Subcutaneous abdominal adipose tissue (tissue), 5 donors: ENCODE data around the gene MGAT5.

Experiments used
- H3K27ac ChIP-seq: one replicate; pipeline ENCODE4 v1.7.0; 2013; ENCODE audit warnings: low read depth, mild to moderate bottlenecking, inconsistent platforms, low read length, moderate library complexity
- H3K27me3 ChIP-seq, 5 donors: one replicate each; pipeline ENCODE4 v1.7.0; 2013; ENCODE audit warnings: low read length in 5 of 5, inconsistent platforms in 1 of 5; ENCODE audit not compliant: control insufficient read depth in 5 of 5, insufficient read depth in 4 of 5
- H3K36me3 ChIP-seq, 5 donors: one replicate each; pipeline ENCODE4 v1.7.0; 2013; ENCODE audit warnings: low read length in 5 of 5; ENCODE audit not compliant: control insufficient read depth in 5 of 5, insufficient read depth in 5 of 5
- H3K4me1 ChIP-seq, 5 donors: one replicate each; pipeline ENCODE4 v1.7.0; 2013; ENCODE audit warnings: low read length in 5 of 5, mild to moderate bottlenecking in 3 of 5, moderate library complexity in 1 of 5; ENCODE audit not compliant: control insufficient read depth in 5 of 5, insufficient read depth in 5 of 5
- H3K4me3 ChIP-seq, 5 donors: one replicate each; pipeline ENCODE4 v1.7.0; 2013; ENCODE audit warnings: low read length in 5 of 5, low read depth in 1 of 5
- H3K9ac ChIP-seq, 5 donors: one replicate each; pipeline ENCODE4 v1.7.0; 2013; ENCODE audit warnings: low read length in 5 of 5, mild to moderate bottlenecking in 4 of 5, moderate library complexity in 3 of 5
- H3K9me3 ChIP-seq, 5 donors: one replicate each; pipeline ENCODE4 v1.7.0; 2013; ENCODE audit warnings: low read length in 5 of 5; ENCODE audit not compliant: control insufficient read depth in 5 of 5
- donor health status: healthy.
- donor health status: healthy.
- donor health status: healthy.
- donor health status: healthy.
- donor health status: healthy.

MGAT5 gene

DNA sequence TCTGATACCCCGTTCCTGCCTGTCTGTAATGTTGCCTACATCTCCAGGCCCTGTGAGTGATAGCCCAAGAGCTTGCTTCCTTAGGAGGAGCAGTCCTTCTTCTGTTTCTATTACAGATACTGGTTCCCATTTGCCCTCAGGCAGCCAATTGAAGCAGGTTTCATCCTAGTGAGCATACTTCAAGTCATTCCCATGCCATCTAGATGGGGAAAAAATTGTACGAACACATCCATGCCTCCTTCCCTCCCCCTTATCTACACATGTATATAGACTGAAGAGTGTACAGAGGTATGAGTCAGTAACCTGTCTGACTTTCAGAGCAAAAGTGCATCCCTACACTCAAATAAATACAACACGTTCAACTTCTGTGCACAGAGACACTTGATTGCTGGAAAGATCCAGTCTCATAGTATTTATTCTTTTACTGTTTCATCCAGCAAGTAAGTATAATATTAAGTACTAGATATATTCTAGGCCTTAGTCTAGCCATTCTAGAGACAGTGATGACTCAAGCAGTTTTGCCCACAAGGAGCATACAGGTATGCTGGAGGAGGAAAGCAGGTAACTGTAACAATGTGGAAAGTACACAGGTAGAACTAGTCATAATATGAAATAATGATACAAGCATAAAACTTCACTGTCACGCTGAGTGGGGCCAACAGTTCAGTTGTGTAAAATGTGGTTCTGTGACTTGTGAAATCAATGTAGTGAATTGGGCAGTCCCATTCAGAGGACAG lies 153.4 kb downstream of the MGAT5 start:
- Histone ChIP-seq H3K4me3 (no peak overlapping the region), H3K27ac (no peak overlapping the region), H3K9ac (no peak overlapping the region), H3K9me3 (no peaks in the 10 kb centered on the region), H3K36me3 (peaks cover 0 to 24% (median 5%) of the 10 kb centered on the region in 5 donors), H3K27me3 (no peaks in the 10 kb centered on the region), H3K4me1 (peaks cover 5 to 37% (median 13%) of the 10 kb centered on the region in 5 donors)

DNA sequence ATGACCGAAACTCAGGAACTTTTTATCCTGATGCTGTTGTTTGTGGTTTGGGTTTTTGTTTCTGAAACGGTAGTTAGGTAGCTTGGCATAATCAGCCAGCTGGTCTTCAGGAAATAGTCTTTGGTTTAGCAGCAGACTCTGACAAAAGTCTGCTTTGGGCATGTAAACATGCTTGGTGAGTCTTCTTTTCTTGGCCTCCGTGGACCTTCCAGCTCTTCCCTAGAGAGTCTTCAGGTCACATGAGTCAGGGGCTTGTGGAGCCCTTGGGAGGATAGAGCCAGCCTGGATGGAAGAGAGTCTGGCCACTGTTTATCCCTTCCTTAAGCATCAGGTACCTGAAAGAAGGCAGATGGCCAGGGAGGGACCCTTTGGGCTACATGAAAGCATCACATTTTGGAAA lies 154.5 kb downstream of the MGAT5 start:
- H3K36me3 ChIP-seq, result peaks cover 0 to 28% (median 5%) of the 10 kb centered on the region in 5 donors
- peaks cover 3 to 30% (median 6%) of the 10 kb centered on the region in 5 donors for H3K4me1 ChIP-seq
- H3K27ac ChIP-seq, result no peak overlapping the region
- no peaks in the 10 kb centered on the region for H3K27me3 ChIP-seq
- no peak overlapping the region for H3K4me3 ChIP-seq
- H3K9ac ChIP-seq, result no peak overlapping the region
- H3K9me3 ChIP-seq, result no peaks in the 10 kb centered on the region

DNA sequence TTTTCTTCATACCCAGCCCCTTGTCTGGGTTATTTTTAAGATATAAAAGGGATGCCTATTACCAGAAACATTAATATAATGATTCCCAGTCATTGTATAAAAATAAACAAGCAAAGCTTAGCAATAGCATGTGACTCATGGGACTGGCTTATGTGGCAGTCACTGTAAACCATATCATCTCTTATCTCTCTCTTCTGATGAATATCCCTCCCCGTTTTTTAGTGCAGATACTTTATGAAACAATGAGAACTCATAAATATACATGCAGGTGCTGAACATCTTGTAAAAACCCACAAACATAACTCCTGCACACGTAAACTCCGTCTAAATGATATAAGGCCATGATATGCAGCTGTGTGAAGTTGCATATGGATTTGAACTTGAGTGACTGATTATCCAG lies 154.9 kb downstream of the MGAT5 start:
- Histone ChIP-seq H3K4me1 (peaks cover 3 to 30% (median 6%) of the 10 kb centered on the region in 5 donors), H3K4me3 (no peak overlapping the region), H3K9me3 (no peaks in the 10 kb centered on the region), H3K27me3 (no peaks in the 10 kb centered on the region), H3K36me3 (peaks cover 0 to 26% (median 3%) of the 10 kb centered on the region in 5 donors), H3K27ac (no peak overlapping the region), H3K9ac (no peak overlapping the region)

DNA sequence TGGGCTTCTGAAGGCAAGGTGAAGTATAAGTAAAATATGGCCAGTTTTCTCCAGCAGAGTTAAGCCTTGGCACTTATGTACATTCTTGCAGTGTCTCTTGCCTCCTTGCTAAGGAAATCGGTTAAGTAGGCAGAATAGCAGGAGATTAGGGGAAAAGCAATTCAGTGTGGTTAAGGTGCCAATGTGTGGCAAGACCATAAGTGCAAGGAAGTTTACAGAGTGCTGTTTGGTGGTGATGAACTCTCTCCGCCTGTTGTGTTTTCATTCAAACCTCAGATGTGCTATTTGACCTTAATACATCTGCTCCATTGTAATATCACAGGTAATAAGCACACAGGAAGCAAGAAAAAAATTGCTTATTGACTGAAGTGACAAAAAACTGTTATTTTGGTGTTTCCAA lies 156.1 kb downstream of the MGAT5 start:
- no peak overlapping the region for H3K4me3 ChIP-seq
- H3K27me3 ChIP-seq, result no peaks in the 10 kb centered on the region
- no peak overlapping the region for H3K9ac ChIP-seq
- H3K9me3 ChIP-seq, result no peaks in the 10 kb centered on the region
- peaks cover 3 to 30% (median 6%) of the 10 kb centered on the region in 5 donors for H3K4me1 ChIP-seq
- no peak overlapping the region for H3K27ac ChIP-seq
- H3K36me3 ChIP-seq, result peaks cover 0 to 23% (median 3%) of the 10 kb centered on the region in 5 donors

DNA sequence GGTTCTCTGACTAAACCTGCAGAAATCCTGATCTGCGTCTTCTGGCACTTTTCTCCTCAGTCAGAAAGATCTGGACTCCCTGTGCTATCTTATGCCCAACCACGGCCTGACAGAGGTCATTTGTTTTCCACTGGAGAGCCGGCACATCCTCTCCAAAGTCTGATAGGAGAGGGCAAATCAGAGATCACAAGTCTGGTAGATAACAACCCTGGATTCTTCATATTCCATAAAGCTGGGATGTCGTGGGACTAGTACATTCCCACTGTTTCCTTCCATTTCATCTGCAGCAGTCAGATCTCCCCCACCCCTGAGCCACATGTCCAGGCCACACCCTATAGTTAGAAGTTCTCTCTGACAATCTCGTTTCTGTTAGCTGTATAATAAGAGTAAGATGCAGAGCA lies 157.0 kb downstream of the MGAT5 start:
- no peak overlapping the region for H3K27ac ChIP-seq
- H3K4me1 ChIP-seq, result peaks cover 3 to 24% (median 6%) of the 10 kb centered on the region in 5 donors
- no peaks in the 10 kb centered on the region for H3K27me3 ChIP-seq
- H3K36me3 ChIP-seq, result peaks cover 0 to 23% (median 3%) of the 10 kb centered on the region in 5 donors
- no peak overlapping the region for H3K9ac ChIP-seq
- no peak overlapping the region for H3K4me3 ChIP-seq
- no peaks in the 10 kb centered on the region for H3K9me3 ChIP-seq

DNA sequence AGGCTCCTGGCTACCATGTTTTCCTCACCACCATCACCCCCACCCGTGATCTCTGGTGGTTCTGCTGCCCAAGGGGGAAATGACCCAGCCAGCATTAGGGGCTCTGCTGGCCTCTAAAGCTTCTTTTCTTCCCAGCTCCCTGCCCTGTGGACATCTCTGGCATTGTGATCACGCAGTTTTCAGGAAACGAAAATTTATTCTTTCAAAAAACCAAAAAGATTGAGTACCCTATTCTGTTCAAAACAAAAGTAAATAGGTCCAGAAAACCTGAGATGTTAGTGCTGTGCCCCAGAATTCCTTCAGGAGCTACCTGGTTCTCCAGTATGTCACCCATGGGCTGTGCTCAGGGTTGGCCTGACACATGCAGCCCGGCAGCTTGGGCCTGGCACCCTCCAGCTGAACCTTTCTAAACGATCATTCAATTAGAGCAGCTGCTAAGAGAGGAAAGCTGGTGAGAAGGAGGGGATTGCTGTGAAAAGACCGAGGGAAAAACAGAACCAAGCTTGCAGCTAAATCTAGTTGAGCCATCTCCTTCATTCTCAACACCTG lies 157.5 kb downstream of the MGAT5 start:
- Histone ChIP-seq H3K9me3 (no peaks in the 10 kb centered on the region), H3K27ac (no peak overlapping the region), H3K36me3 (peaks cover 0 to 20% (median 3%) of the 10 kb centered on the region in 5 donors), H3K27me3 (no peaks in the 10 kb centered on the region), H3K4me3 (no peak overlapping the region), H3K9ac (no peak overlapping the region), H3K4me1 (peaks cover 3 to 20% (median 6%) of the 10 kb centered on the region in 5 donors)

DNA sequence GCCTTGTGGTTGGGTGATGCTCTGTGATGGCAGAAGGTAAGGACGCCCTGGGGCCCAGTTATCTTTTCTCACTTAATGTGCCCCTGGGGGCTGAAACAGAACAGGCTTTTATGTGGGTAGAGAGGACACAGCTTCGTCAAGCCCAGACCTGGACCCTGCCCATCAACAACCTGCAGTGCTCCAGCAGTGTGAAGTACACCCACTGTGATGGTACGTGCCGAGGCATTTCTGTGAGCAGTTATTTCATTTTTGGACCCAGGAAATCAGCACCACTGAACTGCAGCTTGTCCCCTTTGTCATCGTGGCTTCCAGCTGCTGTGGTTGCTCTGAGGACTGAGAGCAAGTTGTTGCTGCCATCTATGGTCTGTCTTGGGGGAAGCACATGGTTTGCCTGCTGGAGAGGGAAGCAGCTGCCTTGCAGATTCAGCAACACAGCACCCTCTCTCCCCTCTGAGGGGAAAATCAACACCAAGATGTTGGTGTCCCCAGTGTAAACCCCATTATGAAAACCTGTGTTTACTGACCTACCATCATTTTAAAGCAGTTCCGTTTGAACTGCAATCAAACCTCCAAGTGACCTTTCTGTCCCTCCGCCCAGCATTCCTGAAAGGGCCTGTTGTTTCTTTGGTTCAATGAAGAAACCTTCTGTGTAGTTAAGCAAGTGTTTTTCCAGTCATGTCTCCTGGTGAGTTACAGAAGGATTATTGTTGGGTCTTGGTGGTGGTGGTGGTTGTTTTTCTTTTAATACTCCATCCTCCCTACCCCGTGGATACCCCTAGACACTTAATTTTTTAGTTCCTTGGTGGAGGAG lies 158.2 kb downstream of the MGAT5 start:
- Histone ChIP-seq H3K27me3 (no peaks in the 10 kb centered on the region), H3K27ac (no peak overlapping the region), H3K4me1 (peaks cover 3 to 20% (median 6%) of the 10 kb centered on the region in 5 donors), H3K9me3 (no peaks in the 10 kb centered on the region), H3K4me3 (no peak overlapping the region), H3K36me3 (peaks cover 0 to 15% (median 2%) of the 10 kb centered on the region in 5 donors), H3K9ac (no peak overlapping the region)

DNA sequence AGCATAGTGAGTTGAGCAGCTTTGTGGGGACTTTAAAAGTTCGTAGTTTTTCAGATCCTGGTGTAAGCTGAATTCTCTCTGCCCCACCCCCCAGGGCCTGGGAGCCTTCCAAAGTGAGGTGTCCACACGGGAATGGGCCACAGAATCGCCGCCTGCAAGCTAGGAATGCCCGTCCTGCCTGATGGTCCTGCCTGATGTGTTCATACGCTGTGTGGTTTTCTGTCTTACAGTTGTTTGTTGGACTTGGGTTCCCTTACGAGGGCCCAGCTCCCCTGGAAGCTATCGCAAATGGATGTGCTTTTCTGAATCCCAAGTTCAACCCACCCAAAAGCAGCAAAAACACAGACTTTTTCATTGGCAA lies 158.7 kb downstream of the MGAT5 start:
- Histone ChIP-seq H3K9ac (no peak overlapping the region), H3K27me3 (no peaks in the 10 kb centered on the region), H3K27ac (no peak overlapping the region), H3K9me3 (no peaks in the 10 kb centered on the region), H3K4me1 (peaks cover 3 to 20% (median 6%) of the 10 kb centered on the region in 5 donors), H3K36me3 (peaks cover 0 to 10% (median 0%) of the 10 kb centered on the region in 5 donors), H3K4me3 (no peak overlapping the region)

DNA sequence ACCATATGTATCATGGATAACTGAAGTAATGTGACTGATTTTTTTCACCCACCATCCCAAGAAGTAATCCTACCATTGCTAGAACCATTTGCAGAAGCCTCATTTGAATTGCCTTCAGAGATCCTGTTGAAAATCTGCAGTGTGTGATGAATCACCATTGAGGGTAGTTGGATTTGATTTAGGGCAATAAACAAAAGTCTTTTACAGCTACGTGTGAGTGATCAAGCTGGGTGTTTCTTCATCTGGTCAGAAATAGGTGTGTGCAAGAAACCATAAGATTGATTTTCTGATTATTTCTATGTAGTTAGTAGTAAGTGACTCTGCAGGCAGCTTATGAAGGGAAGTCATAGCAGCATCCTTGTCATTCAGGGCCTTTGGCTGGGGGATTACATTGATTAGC lies 159.6 kb downstream of the MGAT5 start:
- no peak overlapping the region for H3K4me3 ChIP-seq
- H3K4me1 ChIP-seq, result peaks cover 3 to 18% (median 6%) of the 10 kb centered on the region in 5 donors
- H3K36me3 ChIP-seq, result peaks cover 0 to 7% (median 0%) of the 10 kb centered on the region in 5 donors
- no peak overlapping the region for H3K27ac ChIP-seq
- H3K27me3 ChIP-seq, result no peaks in the 10 kb centered on the region
- no peak overlapping the region for H3K9ac ChIP-seq
- H3K9me3 ChIP-seq, result no peaks in the 10 kb centered on the region

DNA sequence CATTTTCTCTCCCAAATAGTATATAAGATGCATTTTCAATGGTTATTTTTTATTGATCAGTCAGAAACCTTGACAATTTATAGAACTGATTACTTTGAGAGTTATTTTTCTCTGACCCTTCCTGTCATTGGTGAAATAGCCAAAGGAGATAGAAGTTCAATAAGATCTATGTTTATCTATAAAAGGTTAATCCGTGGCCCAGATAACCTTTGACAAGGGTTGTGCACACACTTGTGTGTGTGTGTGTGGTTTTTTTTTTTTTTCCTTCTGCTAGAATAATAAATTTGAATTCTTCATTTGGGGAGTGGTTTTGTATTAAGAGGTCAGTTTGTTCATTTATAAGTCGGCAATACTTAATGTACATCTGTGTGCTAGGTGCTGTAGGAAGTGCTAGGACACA lies 160.0 kb downstream of the MGAT5 start:
- Histone ChIP-seq H3K27me3 (no peaks in the 10 kb centered on the region), H3K9ac (no peak overlapping the region), H3K4me1 (peaks cover 3 to 15% (median 6%) of the 10 kb centered on the region in 5 donors), H3K9me3 (no peaks in the 10 kb centered on the region), H3K4me3 (no peak overlapping the region), H3K27ac (no peak overlapping the region), H3K36me3 (peaks cover 0 to 7% (median 0%) of the 10 kb centered on the region in 5 donors)
